ENCODE data around the gene CFAP77. TPM values are rescaled to one million over a fixed set of nuclear protein-coding genes. Genes with fewer than 3 reads are reported as not detected.

Gene CFAP77
- total and polyA plus RNA-seq, 7 donors = not detected

GRCh38 chr9:132597073-132597775 is 187.2 kb downstream of the CFAP77 start:
- ATAC-seq (peak in 3 of 4 donors; percentile 35 to 87 (median 36)), DNase-seq (peak in 1 of 2 donors; percentile 34)

DNA sequence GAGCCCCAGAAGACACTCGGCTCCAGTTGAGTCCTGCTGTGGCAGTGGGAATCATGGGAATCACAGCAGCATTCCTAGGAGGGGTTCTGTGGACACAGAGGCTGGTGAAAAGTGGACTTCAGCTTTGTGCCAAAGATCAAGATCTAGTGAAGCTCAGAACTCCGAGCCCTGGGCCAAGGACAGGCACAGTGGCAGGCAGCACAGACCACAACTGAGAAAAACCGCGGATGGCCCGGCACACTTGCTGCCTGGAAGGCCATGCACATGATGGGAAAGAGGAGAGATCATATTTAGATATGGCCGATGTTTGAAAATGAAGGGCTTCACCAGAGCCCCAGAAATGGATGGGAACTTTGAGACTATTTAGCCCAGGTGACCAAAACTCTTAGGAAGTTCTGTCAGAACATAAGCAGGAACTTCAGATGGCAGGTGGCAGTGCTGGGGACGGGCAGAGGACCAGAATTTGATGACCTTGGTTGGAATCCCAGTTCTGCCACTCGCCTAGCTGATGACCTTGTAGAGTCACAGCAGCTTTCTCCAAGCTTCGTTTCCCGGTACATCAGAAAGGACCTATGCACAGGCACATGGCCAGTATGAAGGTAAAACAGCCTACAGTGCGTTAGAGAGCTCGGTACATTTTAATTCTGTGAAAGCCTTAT is 190.4 kb downstream of the CFAP77 start:
- H3K4me1 ChIP-seq = no peaks in the 10 kb centered on the region
- no peak overlapping the region for H3K4me3 ChIP-seq
- no peak for ATAC-seq
- intact Hi-C loops (cut with DNase I) = no loop called here
- WGBS, 3 donors = 81 to 82% (median 81%) methylated on average over 12 of the region's 12 CpGs
- no peaks in the 10 kb centered on the region for H3K27me3 ChIP-seq (ENCODE audit: insufficient read depth in 3 of 3, low read length in 2 of 3)
- TF ChIP-seq, protein P1, sequence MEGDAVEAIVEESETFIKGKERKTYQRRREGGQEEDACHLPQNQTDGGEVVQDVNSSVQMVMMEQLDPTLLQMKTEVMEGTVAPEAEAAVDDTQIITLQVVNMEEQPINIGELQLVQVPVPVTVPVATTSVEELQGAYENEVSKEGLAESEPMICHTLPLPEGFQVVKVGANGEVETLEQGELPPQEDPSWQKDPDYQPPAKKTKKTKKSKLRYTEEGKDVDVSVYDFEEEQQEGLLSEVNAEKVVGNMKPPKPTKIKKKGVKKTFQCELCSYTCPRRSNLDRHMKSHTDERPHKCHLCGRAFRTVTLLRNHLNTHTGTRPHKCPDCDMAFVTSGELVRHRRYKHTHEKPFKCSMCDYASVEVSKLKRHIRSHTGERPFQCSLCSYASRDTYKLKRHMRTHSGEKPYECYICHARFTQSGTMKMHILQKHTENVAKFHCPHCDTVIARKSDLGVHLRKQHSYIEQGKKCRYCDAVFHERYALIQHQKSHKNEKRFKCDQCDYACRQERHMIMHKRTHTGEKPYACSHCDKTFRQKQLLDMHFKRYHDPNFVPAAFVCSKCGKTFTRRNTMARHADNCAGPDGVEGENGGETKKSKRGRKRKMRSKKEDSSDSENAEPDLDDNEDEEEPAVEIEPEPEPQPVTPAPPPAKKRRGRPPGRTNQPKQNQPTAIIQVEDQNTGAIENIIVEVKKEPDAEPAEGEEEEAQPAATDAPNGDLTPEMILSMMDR (IDR thresholded peaks at IDR 0.05) = no peak
- H3K27ac ChIP-seq = no peak overlapping the region
- peaks cover 0 to 63% of the 10 kb centered on the region in 2 donors for H3K36me3 ChIP-seq (ENCODE audit: insufficient read depth in 1 of 2, low read depth in 1 of 2)
- no peaks in the 10 kb centered on the region for H3K9me3 ChIP-seq
- DNase-seq = no peak

More at GRCh38 chr9:132597073-132597775, 187.2 kb downstream of the CFAP77 start:
- H3K9me3 ChIP-seq = no peaks in the 10 kb centered on the region
- intact Hi-C loops (cut with DNase I) = no loop called here
- 86 to 91% (median 90%) methylated on average over 16 of the region's 16 CpGs for WGBS, 3 donors
- peaks cover 0 to 13% (median 0%) of the 10 kb centered on the region in 3 donors for H3K27me3 ChIP-seq (ENCODE audit: insufficient read depth in 3 of 3, low read length in 2 of 3)
- H3K27ac ChIP-seq = no peak overlapping the region
- H3K4me1 ChIP-seq = no peaks in the 10 kb centered on the region
- no peak overlapping the region for H3K4me3 ChIP-seq
- TF ChIP-seq, protein P1 (IDR thresholded peaks at IDR 0.05) = no peak
- H3K36me3 ChIP-seq (ENCODE audit: insufficient read depth in 1 of 2, low read depth in 1 of 2) = peaks cover 4 to 61% of the 10 kb centered on the region in 2 donors

DNA sequence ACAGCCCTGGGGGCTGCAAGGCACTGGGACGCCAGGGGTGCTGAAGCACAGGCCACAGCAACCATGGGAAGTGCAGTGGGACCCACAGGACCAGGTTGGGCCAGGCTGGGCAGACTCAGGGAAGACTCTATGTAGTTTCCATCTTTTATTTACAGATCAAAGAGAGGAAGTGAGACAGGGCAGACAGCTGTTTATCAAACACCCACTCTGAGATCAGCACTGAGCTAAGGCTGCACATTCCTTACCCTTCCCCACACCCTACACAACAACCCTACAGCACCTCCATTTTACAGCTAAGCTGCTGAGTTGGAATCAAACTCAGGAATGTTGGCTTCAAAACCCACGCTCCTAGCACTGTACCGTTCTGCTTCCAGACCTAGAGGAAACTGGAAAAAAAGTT is 192.2 kb downstream of the CFAP77 start:
- H3K27me3 ChIP-seq (ENCODE audit: insufficient read depth in 3 of 3, low read length in 2 of 3) = no peaks in the 10 kb centered on the region
- H3K4me1 ChIP-seq = no peaks in the 10 kb centered on the region
- TF ChIP-seq, protein P1 (IDR thresholded peaks at IDR 0.05) = no peak
- H3K36me3 ChIP-seq (ENCODE audit: insufficient read depth in 1 of 2, low read depth in 1 of 2) = peaks cover 3 to 70% of the 10 kb centered on the region in 2 donors
- WGBS, 3 donors = 68 to 89% (median 87%) methylated on average over 3 of the region's 3 CpGs
- H3K4me3 ChIP-seq = no peak overlapping the region
- no peaks in the 10 kb centered on the region for H3K9me3 ChIP-seq
- no peak for ATAC-seq
- intact Hi-C loops (cut with DNase I) = no loop called here
- DNase-seq = no peak
- no peak overlapping the region for H3K27ac ChIP-seq

DNA sequence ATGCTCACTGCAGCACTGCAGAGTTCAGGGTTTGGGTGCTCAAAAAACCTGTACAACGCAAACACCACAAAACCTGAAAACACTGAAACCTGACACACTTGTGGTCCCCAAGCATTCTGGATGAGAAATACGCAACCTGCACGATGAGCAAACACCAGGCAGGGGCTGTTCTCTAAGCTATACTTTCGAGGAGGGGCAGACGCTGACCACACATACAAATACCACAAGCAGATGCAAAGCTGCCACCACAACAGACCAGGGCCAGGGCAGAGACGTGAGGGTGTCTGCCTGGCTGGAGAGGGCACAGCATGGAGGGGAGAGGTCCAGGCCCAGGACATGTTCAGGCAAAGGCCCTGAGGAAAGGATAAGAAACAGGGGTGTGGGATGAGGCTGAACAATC is 195.4 kb downstream of the CFAP77 start:
- intact Hi-C loops (cut with DNase I) = no loop called here
- no peak overlapping the region for H3K27ac ChIP-seq
- no peak overlapping the region for H3K4me3 ChIP-seq
- WGBS, 3 donors = 91 to 94% (median 93%) methylated on average over 6 of the region's 6 CpGs
- ATAC-seq (no peak), DNase-seq (no peak)
- H3K27me3 ChIP-seq (ENCODE audit: insufficient read depth in 3 of 3, low read length in 2 of 3) = no peaks in the 10 kb centered on the region
- no peaks in the 10 kb centered on the region for H3K9me3 ChIP-seq
- peaks cover 4 to 84% of the 10 kb centered on the region in 2 donors for H3K36me3 ChIP-seq (ENCODE audit: insufficient read depth in 1 of 2, low read depth in 1 of 2)
- TF ChIP-seq, protein P1 (IDR thresholded peaks at IDR 0.05) = no peak
- no peaks in the 10 kb centered on the region for H3K4me1 ChIP-seq
